Tibial artery (tissue), 4 donors: ENCODE measurements around the gene FNDC3B.

Experiments
- DNase-seq, 2 donors: peaks; one replicate each; pipeline ENCODE4 v3.0.0-alpha.2; 2019
- H3K27ac ChIP-seq, 2 donors: fragments of 200-600 bp; sonication (generic) in 1 of 2; 1 replicate in 1 of 2; 2 replicates in 1 of 2; pipeline ENCODE4 v1.5.1; 2018 to 2019; ENCODE audit warnings: mild to moderate bottlenecking in 1 of 2
- H3K27me3 ChIP-seq, 2 donors: fragments of 200-600 bp; sonication (generic) in 1 of 2; one replicate each; pipeline versions ENCODE4 v1.5.1 to v1.6.0; 2016 to 2019
- H3K36me3 ChIP-seq, 3 donors: fragments of 200-600 bp; sonication (generic) in 2 of 3; one replicate each; pipeline ENCODE4 v1.5.1; 2016 to 2019; ENCODE audit warnings: mild to moderate bottlenecking in 2 of 3
- H3K4me1 ChIP-seq, 4 donors: fragments of 200-600 bp; sonication (generic) in 2 of 4; 1 replicate in 3 of 4; 2 replicates in 1 of 4; pipeline ENCODE4 v1.5.1; 2016 to 2019
- H3K4me3 ChIP-seq, 2 donors: fragments of 200-600 bp; sonication (generic) in 1 of 2; 1 replicate in 1 of 2; 2 replicates in 1 of 2; pipeline ENCODE4 v1.5.1; 2018 to 2019; ENCODE audit warnings: mild to moderate bottlenecking in 2 of 2
- H3K9me3 ChIP-seq, 3 donors: fragments of 200-600 bp; sonication (generic) in 1 of 3; one replicate each; pipeline ENCODE4 v1.5.1; 2016 to 2019
- CTCF ChIP-seq, 2 experiments: fragments of 200-600 bp in 1 of 2; fragments of 450-650 bp in 1 of 2; IDR thresholded peaks; one replicate each; pipeline ENCODE4 v1.5.1; 2017 to 2019; ENCODE audit warnings: antibody characterized with exemption in 2 of 2, mild to moderate bottlenecking in 1 of 2, moderate library complexity in 1 of 2
- intact Hi-C: fragments of 100-400 bp; cut with DNase I; formaldehyde crosslinking; loops from one replicate; pipeline ENCODE4 v1.15.0; 2023; ENCODE audit warnings: low total_unique reads

Gene FNDC3B

GRCh38 chr3:172313671-172314070 is 274.3 kb downstream of the FNDC3B start:
- Histone ChIP-seq H3K27me3 (no peaks in the 10 kb centered on the region), H3K27ac (peak overlapping the region; percentile 42 to 58), H3K4me1 (peaks cover 0 to 71% (median 56%) of the 10 kb centered on the region in 4 donors), H3K36me3 (peaks cover 26 to 35% (median 29%) of the 10 kb centered on the region in 3 donors), H3K4me3 (no peak overlapping the region), H3K9me3 (no peaks in the 10 kb centered on the region)
- TF ChIP-seq CTCF (IDR thresholded peaks at IDR 0.05) = no peak
- DNase-seq = no peak
- intact Hi-C loops = loop anchor here (10.0 kb wide), 1 partner anchor 109 kb away; no protein-coding TSS in a partner anchor

GRCh38 chr3:172314591-172315160 is 275.3 kb downstream of the FNDC3B start:
- TF ChIP-seq CTCF (IDR thresholded peaks at IDR 0.05) = no peak
- Histone ChIP-seq H3K9me3 (no peaks in the 10 kb centered on the region), H3K4me3 (no peak overlapping the region), H3K4me1 (peaks cover 0 to 81% (median 65%) of the 10 kb centered on the region in 4 donors), H3K36me3 (peaks cover 19 to 27% (median 19%) of the 10 kb centered on the region in 3 donors), H3K27me3 (no peaks in the 10 kb centered on the region), H3K27ac (peak overlapping the region; percentile 11 to 42)
- intact Hi-C loops = loop anchor here (5.0 to 10.0 kb wide), 2 partner anchors 52 to 110 kb away; no protein-coding TSS in a partner anchor
- DNase-seq = no peak

- intact Hi-C loops = loop anchor here (5.0 to 10.0 kb wide), 2 partner anchors 53 to 111 kb away; no protein-coding TSS in a partner anchor
- Histone ChIP-seq H3K9me3 (no peaks in the 10 kb centered on the region), H3K4me3 (no peak overlapping the region), H3K4me1 (peaks cover 0 to 89% (median 74%) of the 10 kb centered on the region in 4 donors), H3K36me3 (peaks cover 10 to 18% (median 10%) of the 10 kb centered on the region in 3 donors), H3K27me3 (no peaks in the 10 kb centered on the region), H3K27ac (peak overlapping the region; percentile 10 to 74)
- DNase-seq = no peak
- TF ChIP-seq CTCF (IDR thresholded peaks at IDR 0.05) = no peak
Measured at GRCh38 chr3:172315401-172316091, 276.2 kb downstream of the FNDC3B start.

- peaks cover 0 to 100% (median 82%) of the 10 kb centered on the region in 4 donors for H3K4me1 ChIP-seq
- intact Hi-C loops = loop anchor here (5.0 to 10.0 kb wide), 2 partner anchors 54 to 112 kb away; no protein-coding TSS in a partner anchor
Measured at GRCh38 chr3:172316758-172317157, 277.4 kb downstream of the FNDC3B start.

GRCh38 chr3:172317481-172317880 is 278.1 kb downstream of the FNDC3B start:
- TF ChIP-seq CTCF (IDR thresholded peaks at IDR 0.05) = no peak
- H3K4me1 ChIP-seq = peaks cover 0 to 97% (median 75%) of the 10 kb centered on the region in 4 donors
- intact Hi-C loops = loop anchor here (5.0 to 10.0 kb wide), 2 partner anchors 55 to 113 kb away; no protein-coding TSS in a partner anchor
- H3K4me3 ChIP-seq = no peak overlapping the region
- DNase-seq = no peak
- no peaks in the 10 kb centered on the region for H3K27me3 ChIP-seq
- H3K36me3 ChIP-seq = peaks cover 0 to 6% (median 0%) of the 10 kb centered on the region in 3 donors
- H3K9me3 ChIP-seq = no peaks in the 10 kb centered on the region
- peak overlapping the region; percentile 74 to 79 for H3K27ac ChIP-seq

More at GRCh38 chr3:172316758-172317157, 277.4 kb downstream of the FNDC3B start:
- DNase-seq = no peak
- Histone ChIP-seq H3K36me3 (peaks cover 0 to 9% (median 0%) of the 10 kb centered on the region in 3 donors), H3K27me3 (no peaks in the 10 kb centered on the region), H3K27ac (peak overlapping the region; percentile 74 to 79), H3K9me3 (no peaks in the 10 kb centered on the region), H3K4me3 (no peak overlapping the region)
- TF ChIP-seq CTCF (IDR thresholded peaks at IDR 0.05) = no peak
